NCI-H1930 (cell line): ENCODE results near the gene EFCAB12.

Experiments used
- DNase-seq, 2 experiments: peaks; one replicate each; lab custom pipeline; 2025; lab: John Stamatoyannopoulos, UW

Gene EFCAB12

DNA sequence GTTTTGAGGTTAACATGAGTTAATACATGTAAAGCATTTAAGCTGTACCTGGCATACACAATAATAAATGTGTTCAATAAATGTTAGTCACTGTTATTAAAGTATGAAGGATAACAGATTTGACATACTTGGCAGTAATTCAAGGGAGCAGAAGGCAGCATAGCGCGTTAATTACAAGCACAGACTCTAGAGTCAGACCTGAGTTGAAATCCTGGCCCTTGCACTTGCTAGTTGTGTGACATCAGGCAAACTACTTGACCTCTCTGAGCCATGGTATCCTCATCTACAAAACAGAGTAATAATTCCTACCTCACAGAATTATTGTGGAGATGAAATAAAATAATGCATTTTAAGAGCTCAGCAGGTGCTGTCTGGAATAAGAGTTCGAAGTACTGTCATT, 17.0 kb upstream of the EFCAB12 start:
- DNase-seq, result no peak

DNA sequence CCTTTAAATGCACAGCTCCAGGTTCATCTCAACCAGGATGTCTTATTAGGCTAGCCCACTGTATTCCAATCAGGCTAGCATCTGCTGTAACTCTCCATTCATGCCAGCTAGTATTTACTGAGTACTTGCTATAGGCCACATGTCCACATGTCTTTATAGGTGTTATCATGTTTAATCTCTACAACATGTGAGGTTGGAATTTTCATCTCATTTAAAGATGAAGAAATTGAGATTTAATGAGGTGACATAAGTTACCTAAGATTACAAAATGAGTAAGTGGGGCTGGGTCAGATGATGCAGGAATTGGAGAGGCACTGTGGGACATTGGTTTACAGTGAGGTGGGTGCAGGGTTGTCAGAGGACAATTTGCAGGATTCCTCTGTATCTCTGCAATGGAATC, 14.5 kb upstream of the EFCAB12 start:
- DNase-seq, result no peak

DNA sequence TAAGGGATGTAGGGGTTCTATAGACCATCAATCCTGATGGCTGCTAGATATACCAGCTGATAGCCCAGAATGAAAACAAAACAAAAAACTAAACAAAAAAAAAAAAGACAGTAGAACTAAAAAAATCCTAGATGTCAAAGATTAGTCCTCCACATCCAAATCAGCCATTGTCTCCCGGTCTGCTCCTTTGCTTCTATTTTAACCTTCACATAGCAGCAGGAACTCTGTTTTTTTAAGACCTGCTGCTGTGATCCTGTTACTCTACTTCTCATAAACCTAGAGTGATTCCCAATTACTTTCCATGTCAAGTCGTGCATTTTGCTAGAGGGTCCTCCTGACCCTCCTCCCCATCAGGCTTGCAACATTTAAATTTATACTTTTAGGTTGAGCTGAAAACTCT, 14.1 kb upstream of the EFCAB12 start:
- DNase-seq, result no peak

DNA sequence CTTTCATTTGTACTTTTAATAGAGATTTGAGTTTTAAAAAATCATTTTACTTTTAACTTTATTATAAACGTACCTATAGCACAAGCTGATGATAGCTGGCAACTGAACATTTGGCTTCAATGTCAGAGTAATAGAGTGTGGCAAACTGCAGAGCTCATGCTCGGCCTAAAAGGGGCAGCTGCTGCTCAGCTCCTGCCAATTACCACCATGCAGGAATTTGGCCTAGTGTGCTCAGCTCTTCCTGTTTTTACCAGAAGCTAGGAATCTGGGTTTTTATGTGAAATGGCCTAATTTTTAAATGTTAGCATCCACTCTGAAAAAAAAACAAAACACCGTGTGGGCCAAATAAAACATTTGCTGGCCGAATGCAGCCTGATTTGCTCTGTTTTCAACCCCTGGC, 13.3 kb upstream of the EFCAB12 start:
- no peak for DNase-seq

DNA sequence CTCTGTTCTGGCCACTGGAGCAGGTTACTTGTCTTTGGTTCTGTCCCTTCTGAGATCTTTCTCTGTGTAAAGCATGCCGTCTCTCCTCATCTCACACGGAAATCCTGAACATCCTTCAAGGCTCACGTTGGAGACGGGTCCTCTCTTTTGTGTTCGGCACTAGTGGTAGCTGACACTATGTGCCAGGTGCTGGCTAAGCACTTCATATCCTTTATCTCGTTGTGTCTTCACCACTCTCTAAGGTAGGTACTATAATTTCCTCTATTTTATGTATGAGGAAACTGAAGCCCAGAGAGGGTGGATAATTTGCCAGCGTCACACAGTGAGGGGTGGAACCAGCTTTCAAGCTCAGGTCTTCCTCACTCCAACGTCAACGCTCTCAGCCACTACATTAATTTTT, 12.8 kb upstream of the EFCAB12 start:
- DNase-seq, result no peak

DNA sequence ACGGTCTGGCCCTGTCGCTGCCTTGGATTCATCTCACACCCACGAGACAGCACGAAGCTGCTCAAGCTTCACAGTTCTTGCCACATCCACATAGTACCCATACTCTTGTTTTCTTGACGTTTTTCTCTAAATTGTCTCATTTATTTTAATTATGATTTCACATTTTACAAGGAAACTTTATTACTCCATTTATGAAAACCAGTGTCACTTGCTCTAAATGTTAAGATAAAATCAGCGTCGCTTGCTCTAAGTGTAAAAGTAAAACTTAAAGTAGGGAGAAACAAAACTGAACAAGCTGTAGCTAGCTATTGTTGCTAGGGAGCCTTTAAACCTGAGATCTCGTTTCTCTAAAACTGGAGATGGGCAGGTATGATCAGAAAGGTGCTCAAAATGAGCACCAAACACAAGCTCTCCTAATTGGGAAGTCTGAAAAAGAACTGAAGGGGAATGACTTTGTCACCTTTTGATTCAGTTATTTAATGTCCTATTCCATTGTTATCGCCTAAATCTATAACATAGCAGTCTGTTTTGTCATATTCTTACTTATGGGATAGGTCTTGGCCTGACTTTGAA, 12.3 kb upstream of the EFCAB12 start:
- no peak for DNase-seq

DNA sequence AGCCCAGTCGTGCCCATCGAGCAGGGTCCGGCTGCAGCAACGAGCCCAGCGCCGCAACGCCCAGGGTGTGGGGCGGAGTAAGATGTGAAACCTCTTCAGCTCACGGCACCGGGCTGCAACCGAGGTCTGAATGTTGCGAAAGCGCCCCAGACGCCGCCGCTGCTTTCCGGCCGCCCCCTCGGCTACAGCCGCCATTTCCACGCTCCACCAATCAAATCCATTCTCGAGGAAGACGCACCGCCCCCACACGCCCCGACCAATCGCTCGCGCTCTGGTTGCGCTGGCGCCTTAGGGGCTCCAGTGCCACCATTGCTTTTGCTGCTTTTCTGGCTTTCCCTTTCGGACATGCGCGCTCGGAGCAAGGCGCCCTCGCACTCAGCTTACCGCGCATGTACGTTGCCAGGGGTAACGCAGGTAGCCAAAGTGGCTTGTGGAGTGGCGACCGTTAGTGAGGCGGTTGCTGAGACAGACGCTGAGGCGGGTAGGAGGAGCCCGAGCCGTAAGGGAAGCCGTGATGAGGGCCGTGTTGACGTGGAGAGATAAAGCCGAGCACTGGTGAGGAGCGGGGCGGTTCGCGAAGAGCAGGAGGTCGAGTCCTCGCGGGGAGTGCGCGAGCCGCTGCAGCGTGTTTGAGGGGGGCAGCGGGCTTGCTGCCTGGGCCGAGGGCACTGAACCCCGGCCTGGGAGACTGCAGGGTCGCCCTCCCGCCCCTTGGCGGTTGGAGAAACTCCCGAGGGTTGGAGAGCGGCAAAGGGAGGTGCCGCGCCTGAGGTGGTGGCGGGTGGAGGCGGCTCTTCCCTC, 11.6 kb upstream of the EFCAB12 start, which contains the start of the genes IFT122 and MBD4:
Gene IFT122, plus strand, starts transcription at position 408 of the 801 bp plus-strand sequence. Its CDS starts 107 bp downstream, at position 515.
Gene MBD4, minus strand, starts transcription at position 132 of the 801 bp plus-strand sequence. Its CDS starts 115 bp downstream, at position 17.
- peak; percentile 98 for DNase-seq

DNA sequence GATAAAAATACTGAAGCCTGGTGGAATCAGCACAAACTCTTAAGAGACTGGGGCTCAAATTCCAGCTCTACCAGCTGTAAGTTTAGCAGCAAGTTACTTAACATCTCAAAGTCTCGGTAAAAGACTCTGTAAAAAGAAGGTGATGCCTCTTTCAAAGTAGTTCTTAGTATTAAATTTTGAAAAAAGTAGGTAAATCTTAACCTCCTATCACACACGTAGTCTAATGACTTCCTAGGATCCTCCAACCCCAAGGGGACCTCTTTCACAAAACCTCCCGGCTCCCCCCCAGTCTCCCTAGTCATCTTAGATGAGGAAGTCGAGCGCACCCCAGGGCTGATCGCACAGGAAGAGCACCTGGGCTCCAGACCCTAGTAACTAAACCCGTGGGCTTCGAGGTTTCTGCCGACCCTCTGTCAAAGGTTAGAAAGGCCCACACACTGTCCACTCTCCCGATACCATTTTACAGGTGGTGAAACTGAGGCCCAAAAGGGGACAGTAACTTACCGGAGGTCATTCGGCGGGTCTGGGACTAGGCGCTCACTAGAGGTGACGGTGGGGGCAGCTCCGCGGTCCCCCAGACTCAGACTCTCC, 10.9 kb upstream of the EFCAB12 start:
- DNase-seq, result no peak

DNA sequence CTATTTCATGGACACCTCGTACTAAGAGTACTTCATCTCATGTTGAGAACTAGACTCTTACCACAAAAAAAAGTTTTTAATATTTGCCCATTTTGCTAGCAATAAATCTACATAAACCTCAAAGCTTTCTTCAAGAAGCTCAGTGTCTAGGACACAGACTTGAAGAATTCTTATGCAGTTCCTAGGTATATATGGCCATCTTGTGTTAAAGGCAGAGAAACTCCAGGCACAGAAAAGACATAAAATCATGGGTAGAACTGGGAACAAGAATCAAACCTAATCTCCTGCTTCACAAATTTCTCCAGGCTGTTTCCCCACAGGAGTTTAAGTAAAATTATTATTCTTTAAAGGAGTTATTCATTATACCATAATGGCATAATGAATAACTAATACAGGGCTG, 6.9 kb upstream of the EFCAB12 start:
- no peak for DNase-seq

DNA sequence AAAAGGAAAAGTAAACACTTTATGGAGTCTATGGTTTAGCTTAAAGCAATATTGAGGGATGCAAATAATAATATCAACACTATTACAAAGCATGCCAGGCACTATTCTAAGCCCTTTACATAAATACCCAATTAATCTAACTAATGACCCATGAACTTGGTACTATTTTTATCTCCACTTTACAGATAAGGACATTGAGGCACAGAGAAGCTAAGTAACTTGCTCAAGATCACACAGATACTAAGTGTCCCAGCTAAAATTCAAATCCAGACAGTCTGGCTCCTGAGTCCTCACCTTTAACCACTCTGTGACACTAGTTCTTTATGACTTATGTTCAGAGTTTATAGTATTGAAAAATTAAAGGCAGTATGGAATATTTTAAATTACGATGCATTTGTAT, 5.7 kb upstream of the EFCAB12 start:
- no peak for DNase-seq

DNA sequence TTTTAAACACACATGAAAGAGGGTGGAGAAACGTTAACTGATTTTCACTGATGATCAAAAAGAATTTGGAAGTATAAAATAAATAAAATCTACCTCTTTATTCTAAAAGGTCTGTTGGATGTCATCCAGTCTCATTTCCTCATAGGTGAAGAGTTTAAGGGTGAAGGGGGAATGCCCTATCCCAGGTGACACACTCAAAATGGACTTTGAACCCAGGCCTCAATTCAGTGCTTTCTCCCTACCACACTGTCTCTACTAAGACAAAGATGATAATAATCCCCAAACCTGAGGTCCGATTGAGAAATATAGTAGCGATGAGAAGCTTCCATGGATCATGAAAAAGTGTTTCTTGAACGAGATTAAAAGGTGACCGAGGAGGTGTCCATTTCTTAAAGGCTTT, 5.1 kb upstream of the EFCAB12 start:
- no peak for DNase-seq

DNA sequence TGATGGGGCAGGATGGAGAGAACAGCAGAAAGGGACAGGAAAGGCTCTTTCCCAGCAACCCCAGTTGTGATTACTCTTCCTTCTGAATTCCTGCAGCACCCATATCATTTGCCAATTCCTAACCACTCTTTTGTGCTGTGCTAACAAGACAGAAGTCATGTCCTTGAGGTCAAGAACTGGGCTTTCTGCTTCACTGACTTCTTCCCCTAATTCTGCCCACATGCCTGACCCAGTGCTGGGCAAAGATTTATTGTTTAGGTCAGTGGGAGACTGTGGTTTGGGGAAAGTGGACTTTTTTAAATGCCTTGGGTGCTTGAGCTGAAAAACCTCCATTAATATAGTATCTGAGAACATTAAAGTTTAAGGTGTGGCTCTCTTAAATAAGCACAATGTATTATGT, 4.2 kb upstream of the EFCAB12 start:
- no peak for DNase-seq

DNA sequence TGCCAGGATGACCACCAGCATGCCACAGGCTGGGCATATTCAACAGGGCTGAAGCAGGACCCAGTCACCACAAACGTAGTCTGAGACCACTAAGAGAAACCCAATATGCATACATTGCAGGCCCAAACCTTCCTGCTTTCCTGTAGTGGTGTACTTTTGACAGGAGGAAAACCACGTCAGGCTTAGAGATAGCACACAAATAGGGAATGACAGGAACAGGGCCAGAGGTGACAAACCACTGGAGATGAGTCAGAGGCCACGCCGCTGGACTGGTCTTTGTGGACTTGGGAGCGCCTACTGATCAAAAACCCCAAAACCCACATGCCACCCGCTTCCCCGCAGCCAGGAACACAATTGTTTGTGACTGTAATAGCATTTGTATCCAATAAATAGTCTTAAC, 3.6 kb upstream of the EFCAB12 start:
- DNase-seq, result no peak

DNA sequence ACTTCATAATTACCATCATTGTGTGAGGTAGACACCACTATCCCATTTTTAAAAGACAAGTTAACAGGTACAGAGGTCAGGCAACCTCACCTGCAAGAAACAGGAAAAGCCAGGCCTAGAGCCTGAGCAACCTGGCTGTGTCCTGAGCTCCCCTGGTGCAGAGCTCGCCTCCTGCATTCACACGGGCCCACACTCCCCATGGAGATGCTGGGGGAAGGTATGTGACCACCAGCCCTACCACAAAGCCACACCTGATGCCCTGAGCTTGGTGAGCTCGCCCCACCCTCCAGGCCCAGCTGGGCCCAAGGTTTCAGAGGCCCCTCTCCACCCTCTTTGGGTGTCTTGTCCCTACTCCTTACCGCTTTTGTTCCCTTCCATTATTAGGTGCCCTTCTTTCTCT, 1.2 kb upstream of the EFCAB12 start:
- no peak for DNase-seq

DNA sequence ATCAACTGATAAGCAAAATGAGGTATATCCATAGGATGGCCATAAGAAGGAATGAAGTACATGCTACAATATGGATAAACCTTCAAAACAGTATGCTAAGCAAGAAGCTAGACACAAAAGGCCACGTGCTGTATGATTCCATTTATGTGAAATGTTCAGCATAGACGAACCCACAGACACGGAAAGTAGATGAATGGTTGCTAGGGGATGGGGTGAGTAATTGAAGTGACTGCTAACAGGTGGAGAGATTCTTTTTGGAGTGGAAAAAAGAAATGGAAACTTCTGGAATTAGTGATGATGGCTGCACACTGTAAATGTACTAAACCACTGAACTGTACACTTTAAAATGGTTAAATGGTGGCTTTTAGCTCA, 630 bp upstream of the EFCAB12 start:
- DNase-seq, result no peak

DNA sequence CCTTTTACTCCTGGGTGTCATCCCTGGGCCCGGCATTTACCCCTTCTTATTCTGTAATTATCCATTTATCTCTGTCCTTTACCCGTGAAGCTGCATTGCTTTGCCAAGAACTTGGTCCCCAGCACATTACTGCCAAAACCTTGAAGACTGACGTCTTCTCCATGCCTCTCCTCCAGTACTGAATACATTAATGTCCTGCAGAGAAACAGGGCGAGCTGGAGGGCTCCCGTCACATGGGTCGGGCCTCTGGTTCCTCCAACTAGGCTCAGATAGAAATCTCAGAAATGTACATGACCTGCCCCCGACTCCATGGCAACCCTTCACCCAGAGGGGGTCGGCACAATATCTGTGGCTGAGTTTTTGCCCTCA, 445 bp downstream of the EFCAB12 start:
- DNase-seq, result no peak

DNA sequence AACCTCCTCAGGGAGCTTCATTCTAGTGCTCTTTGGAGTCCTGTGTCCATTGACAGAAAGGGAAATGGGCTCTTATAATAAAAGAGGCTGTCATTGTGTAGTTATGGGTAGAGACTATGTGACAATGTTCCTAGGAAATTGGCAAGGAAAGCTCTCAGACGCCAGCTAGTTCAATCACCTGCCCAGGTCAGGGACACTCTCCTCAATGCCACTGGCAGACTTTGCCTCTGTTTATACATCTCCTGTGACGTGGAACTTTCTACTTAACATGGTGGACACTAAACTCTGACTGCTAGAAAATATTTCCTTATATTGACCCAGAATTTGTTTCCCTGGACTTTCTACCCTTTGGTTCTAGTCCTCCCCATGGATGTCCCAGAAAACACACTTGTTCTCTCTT, 2.8 kb downstream of the EFCAB12 start:
- no peak for DNase-seq

DNA sequence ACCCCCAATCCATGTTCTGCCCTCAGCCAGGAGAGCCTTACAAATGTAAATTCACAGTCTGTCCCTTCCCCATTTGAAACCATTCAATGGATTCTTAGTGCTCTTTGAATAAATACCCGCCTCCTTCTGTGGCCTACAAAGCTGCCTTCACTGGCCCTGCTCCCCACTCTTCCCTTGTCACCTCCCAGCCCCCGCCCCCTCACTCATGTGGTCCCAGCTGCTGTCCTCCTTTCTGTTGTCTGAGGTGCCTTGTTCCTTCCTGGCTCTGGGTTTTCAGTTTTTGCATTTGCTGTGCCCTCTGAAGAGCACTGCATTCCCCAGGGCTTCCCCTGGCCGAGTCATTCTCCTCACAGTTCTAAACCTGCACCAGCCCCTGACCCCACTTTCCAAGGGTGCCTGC, 3.2 kb downstream of the EFCAB12 start:
- DNase-seq, result no peak

DNA sequence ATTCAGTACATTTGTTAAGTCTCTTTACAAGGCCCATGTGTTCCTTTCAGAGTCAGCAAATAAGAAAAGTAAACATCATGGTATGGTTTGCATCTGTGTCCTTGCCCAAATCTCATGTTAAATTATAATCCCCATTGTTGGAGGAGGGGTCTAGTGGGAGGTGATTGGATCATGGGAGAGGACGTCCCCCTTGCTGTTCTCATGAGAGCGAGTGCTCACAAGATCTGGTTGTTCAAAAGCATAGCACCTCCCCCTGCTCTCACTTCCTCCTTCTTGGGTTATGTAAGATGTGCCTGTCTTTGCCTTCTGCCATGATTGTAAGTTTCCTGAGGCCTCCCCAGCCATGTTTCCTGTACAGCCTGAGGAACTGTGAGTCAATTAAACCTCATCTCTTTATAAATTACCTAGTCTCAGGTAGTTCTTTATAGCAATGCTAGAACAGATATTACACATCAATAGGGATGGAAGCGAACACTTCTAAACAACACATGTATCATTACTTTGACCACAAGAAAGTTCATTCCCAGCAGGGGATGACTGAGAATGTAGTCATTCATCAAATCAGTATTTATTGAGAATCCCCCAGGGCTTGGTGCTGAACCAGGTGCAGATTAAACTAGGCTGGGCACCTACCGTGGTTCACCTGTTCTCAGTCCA, 4.1 kb downstream of the EFCAB12 start:
- no peak for DNase-seq

DNA sequence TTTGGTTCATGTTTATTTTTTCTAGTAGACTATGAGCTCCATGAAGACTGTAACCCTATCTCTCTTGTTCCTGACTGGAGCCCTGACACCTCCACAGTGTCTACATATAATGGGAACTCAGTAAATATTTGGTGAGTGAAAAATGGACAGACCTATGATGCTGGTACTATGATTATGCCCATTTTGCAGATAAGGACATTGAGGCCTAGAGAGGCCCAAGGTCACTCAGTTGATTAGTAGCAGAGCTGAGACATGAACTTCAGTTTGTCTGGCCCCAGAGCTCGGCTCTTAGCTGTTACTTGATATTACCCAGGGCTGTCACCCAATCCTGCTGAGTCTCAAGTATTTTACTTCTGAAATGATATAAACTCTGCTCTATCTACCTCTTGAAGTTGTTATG, 5.5 kb downstream of the EFCAB12 start:
- DNase-seq, result no peak

DNA sequence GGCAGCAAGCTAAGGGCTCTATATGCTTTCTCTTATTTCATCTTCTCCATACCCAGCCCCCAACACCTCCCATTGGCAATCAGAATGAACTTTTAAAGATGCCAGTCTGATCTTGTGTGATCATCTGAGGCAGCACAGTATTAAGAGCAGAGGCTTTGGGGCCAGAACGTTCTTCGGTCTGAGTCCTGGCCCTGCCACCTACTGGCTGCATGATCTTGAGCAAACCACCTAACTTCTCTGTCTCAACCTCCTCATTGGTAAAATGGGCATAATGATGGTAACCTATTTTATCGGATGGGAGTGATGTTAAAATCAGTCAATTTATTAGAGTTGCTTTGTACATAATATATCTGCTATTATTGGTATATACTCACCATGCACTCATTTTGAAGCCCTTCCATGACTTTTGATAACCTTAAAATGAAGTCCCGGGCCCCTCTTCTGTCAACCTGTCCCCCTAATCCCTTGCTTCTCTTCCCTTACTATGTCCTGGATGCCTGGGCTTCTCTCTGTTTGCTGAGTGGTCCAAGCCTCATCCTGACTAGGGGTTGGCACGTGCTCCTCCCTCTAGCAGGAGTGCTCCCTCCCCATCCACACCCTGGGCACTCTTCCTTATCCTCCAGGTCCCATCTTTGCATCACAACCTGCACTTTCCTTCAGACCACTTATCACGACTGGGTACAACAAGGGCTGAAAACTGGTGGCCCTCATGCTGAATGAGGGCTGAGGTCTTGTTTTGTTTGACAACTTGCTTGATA, 6.3 kb downstream of the EFCAB12 start:
- no peak for DNase-seq

DNA sequence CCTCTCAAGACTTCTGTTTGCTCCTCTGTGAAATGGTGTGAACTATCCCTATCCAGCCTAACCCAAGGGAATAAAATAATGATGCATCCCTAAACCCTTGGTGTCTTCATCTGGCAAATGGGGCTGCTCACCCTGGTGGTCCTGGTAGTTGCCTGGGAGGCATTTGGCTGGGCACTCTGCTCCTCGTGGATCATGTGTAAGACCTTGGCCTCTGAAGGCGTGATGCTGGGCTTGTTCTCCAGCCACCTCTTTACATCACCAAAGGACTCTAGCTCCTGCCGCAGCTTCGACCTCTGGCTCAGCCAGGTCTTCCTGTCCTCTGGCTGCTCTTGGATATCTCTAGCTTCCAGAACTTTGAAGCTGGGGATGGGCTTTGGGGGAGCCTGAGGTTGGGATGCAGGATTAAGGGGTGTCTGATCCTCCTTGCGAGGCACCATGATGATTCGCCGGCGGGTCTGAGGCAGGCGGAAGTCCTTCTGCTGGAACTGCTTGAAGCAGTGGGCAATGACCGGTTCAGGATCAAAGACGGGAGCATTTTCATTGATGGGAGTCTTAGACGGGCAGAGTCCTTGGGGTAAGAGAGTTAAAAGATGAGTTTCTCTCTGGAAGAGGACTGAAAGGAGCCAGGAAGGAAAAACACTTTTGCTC, 7.1 kb downstream of the EFCAB12 start:
- DNase-seq, result no peak
